ENCODE measurements around the gene PTPN2.
"Not testable (repeated sequence)": the region's sequence is repeated elsewhere in the genome, so short reads cannot be mapped to it uniquely, and the experiment has no call there.

Gene PTPN2

DNA sequence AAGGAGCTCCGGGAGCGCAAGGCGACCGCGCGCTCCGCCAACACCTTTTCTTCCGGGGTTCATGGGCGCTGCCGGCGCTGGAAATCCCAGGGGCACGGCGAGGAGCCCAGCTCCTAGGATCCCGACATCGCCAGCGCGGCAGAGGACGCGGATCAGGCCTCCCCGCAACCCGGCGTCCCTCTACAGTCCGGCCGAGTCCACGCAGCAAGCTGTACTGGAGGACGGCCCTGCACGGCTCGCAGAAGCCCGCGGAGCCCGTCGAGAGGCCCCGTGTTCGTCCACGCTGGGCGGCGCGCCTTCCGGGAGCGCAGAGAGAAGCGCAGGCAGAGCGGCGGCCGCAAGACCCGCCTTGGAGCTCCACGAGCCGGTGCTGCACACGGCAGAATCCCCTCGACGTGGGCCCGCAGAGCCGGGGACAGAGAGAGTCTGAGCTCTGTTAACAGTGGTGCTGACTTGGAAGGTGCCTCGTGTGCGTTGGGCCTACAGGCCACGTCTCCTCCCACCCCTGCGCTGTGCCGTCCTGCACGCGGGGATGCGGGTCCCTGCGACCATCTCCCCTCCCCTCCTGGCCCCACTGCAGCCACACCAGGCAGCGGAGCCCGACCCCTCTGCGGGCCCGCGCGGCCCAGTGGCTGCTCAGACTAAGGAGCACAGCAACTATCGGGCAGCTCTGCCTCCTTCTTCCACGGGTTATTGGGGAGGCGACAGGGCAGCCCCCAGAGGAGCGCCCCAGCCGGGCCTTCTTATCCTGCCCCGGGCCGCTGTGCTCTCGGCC, 28.1 kb upstream of the PTPN2 start:
- Histone ChIP-seq H3K27me3 (ENCODE audit: control insufficient read depth in 1 of 2, insufficient read depth in 2 of 2, low read length in 2 of 2) (peaks cover 13 to 24% of the 10 kb centered on the region in 2 donors), H3K27ac (ENCODE audit: low read length) (no peak overlapping the region), H3K4me3 (ENCODE audit: low read length in 2 of 2) (peak overlapping the region in 1 of 2 donors; percentile 32), H3K4me1 (ENCODE audit: control insufficient read depth, insufficient read depth, low read length) (peaks cover 6% of the 10 kb centered on the region), H3K9ac (ENCODE audit: low read length in 2 of 2) (no peak overlapping the region), H3K9me3 (ENCODE audit: control insufficient read depth in 2 of 2, low read length in 2 of 2) (no peaks in the 10 kb centered on the region), H3K36me3 (ENCODE audit: control insufficient read depth in 2 of 2, insufficient read depth in 2 of 2, low read length in 2 of 2) (no peaks in the 10 kb centered on the region)

DNA sequence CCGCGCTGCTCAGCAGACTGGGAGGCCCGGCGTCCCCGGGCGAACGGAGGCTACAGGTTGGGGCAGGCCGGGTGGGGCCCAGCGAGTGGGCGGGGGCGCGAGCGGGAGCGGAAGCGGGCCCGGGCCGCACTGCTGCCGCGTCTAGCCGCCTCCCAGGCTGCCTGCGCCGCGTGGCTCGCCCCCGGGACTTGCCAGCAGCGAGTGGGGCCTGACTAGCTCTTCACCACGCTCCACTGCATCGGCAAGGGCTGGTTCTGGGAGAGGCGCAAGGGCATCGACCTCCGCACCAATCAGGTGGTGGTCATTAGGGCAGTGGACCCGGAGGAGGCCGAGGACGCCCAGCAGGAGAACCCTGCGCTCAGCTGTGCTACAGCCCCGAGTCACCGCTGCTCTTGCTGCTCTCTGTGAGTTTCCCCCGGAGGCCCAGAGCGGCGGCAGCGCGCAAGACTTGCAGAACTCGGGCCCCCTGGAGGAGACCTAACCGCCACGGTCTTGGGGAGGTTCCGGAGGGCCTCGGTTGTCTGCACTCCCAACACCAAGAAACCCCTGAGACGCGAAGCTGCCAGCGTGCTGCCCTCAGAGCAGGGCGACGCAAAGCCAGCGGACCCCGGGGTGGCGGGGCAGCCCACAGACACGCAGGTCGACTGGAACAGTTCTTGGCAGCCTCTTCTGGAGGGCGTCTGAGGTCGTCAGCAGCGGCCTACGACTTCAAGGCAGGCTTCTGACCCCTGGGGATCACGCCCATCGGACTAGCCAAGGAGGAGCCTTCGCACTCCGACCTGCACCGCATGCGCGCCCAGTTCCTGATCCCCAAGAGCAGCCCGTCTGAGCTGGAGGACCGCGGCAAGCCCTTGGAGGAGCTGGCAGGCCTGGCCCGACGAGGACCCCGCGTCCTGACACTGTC, 27.2 kb upstream of the PTPN2 start:
- no peaks in the 10 kb centered on the region for H3K36me3 ChIP-seq (ENCODE audit: control insufficient read depth in 2 of 2, insufficient read depth in 2 of 2, low read length in 2 of 2)
- H3K4me1 ChIP-seq (ENCODE audit: control insufficient read depth, insufficient read depth, low read length): peaks cover 6% of the 10 kb centered on the region
- no peak overlapping the region for H3K27ac ChIP-seq (ENCODE audit: low read length)
- peak overlapping the region; percentile 32 to 64 for H3K4me3 ChIP-seq (ENCODE audit: low read length in 2 of 2)
- peaks cover 16 to 29% of the 10 kb centered on the region in 2 donors for H3K27me3 ChIP-seq (ENCODE audit: control insufficient read depth in 1 of 2, insufficient read depth in 2 of 2, low read length in 2 of 2)
- no peak overlapping the region for H3K9ac ChIP-seq (ENCODE audit: low read length in 2 of 2)
- H3K9me3 ChIP-seq (ENCODE audit: control insufficient read depth in 2 of 2, low read length in 2 of 2): no peaks in the 10 kb centered on the region

DNA sequence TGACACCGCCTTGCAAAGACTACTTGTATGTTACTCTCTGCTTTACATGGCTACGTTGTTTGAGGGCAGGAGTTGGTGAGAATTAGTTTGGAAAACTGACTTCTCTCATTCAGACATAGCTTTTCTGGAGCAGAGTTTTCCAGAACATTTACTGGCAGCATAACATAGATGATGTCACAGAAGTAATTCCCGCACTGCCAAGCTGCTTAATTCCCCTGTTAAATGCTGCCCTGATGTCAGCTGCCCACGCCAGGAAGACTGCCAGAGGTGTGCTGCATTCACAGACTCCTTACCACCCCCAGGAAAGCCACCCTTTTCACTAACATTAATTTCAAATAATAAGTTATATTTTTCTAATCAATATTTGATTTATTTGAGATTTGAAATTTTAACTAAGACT, 24.7 kb upstream of the PTPN2 start:
- peaks cover 6% of the 10 kb centered on the region for H3K4me1 ChIP-seq (ENCODE audit: control insufficient read depth, insufficient read depth, low read length)
- no peaks in the 10 kb centered on the region for H3K36me3 ChIP-seq (ENCODE audit: control insufficient read depth in 2 of 2, insufficient read depth in 2 of 2, low read length in 2 of 2)
- H3K9me3 ChIP-seq (ENCODE audit: control insufficient read depth in 2 of 2, low read length in 2 of 2): no peaks in the 10 kb centered on the region
- H3K27me3 ChIP-seq (ENCODE audit: control insufficient read depth in 1 of 2, insufficient read depth in 2 of 2, low read length in 2 of 2): peaks cover 18 to 29% of the 10 kb centered on the region in 2 donors
- H3K27ac ChIP-seq (ENCODE audit: low read length): no peak overlapping the region
- H3K4me3 ChIP-seq (ENCODE audit: low read length in 2 of 2): no peak overlapping the region
- H3K9ac ChIP-seq (ENCODE audit: low read length in 2 of 2): no peak overlapping the region

DNA sequence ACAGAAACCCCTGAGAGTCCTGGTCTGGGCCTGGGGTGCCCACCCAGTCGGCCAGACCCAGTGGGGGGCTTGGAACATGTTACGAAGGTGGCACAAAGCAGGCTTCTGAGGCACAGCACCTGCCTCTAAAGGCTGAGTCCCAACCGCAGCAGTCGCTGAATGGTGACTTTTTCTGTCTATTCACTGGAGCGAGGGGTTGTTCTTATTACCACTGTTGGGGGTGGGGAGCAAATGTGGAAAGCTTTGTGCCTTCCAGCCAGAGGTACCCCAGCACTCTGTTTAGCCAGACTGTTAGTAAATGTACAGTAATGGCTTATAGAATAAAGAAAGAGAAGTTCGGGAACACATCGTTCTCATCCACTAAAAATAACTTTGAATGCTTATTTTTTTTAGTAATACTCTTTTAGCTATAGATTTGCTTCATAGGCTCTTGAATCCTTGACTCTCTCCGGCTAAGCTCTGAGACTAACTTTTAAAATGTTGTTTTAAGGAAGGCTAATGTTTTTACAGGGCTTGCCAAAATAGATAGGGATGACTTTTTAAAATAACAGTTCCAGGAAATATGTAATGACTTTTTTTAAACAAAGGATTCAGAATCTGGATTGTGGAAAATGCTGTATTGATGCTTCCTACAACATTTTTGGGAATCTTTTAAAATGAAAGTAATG, 23.4 kb upstream of the PTPN2 start:
- Histone ChIP-seq H3K9ac (ENCODE audit: low read length in 2 of 2) (no peak overlapping the region), H3K4me3 (ENCODE audit: low read length in 2 of 2) (no peak overlapping the region), H3K4me1 (ENCODE audit: control insufficient read depth, insufficient read depth, low read length) (peaks cover 6% of the 10 kb centered on the region), H3K9me3 (ENCODE audit: control insufficient read depth in 2 of 2, low read length in 2 of 2) (no peaks in the 10 kb centered on the region), H3K27ac (ENCODE audit: low read length) (no peak overlapping the region), H3K27me3 (ENCODE audit: control insufficient read depth in 1 of 2, insufficient read depth in 2 of 2, low read length in 2 of 2) (peaks cover 18 to 28% of the 10 kb centered on the region in 2 donors), H3K36me3 (ENCODE audit: control insufficient read depth in 2 of 2, insufficient read depth in 2 of 2, low read length in 2 of 2) (no peaks in the 10 kb centered on the region)

DNA sequence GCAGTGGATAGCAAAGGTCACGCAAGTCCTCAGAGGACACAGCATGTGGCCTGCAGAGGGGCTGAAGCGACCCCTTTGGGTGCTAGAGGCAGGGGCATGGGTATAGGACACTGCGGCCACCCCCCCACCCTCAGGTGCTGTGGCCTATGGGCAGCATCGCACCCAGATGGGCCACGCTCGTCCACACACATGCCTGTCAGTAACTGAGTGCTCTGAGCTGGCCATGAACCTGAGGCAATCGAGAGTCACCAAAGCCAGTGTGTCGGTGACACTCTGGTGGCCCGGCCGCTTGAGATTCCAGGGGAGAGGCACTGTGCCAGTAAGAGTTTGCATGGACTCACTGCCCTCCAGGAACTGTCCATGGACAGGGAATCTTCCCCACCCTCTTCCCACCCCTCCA, 22.7 kb upstream of the PTPN2 start:
- no peak overlapping the region for H3K4me3 ChIP-seq (ENCODE audit: low read length in 2 of 2)
- H3K27me3 ChIP-seq (ENCODE audit: control insufficient read depth in 1 of 2, insufficient read depth in 2 of 2, low read length in 2 of 2): peaks cover 13 to 22% of the 10 kb centered on the region in 2 donors
- peaks cover 6% of the 10 kb centered on the region for H3K4me1 ChIP-seq (ENCODE audit: control insufficient read depth, insufficient read depth, low read length)
- no peak overlapping the region for H3K9ac ChIP-seq (ENCODE audit: low read length in 2 of 2)
- no peaks in the 10 kb centered on the region for H3K9me3 ChIP-seq (ENCODE audit: control insufficient read depth in 2 of 2, low read length in 2 of 2)
- no peak overlapping the region for H3K27ac ChIP-seq (ENCODE audit: low read length)
- no peaks in the 10 kb centered on the region for H3K36me3 ChIP-seq (ENCODE audit: control insufficient read depth in 2 of 2, insufficient read depth in 2 of 2, low read length in 2 of 2)

DNA sequence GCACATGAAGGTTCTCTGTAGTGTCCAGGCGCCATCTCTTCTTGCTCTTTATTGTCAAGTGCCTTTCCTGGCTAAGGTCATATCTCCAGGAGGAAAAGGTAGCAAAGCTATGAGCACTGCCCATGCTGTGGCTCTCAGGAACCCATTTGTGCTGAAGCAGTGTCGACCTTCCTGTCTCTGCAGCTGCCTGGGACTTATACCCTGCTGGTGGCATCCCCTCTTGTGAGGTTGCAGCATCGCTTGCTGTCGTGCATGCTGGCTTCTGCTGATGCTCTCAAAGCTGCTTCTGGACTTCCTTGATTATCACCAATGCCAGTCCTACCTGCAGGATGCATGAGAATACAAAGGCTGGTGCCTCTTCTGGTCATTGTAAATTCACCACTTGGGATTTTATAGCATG, 22.1 kb upstream of the PTPN2 start:
- H3K9me3 ChIP-seq (ENCODE audit: control insufficient read depth in 2 of 2, low read length in 2 of 2): no peaks in the 10 kb centered on the region
- no peak overlapping the region for H3K4me3 ChIP-seq (ENCODE audit: low read length in 2 of 2)
- H3K4me1 ChIP-seq (ENCODE audit: control insufficient read depth, insufficient read depth, low read length): peaks cover under 1% of the 10 kb centered on the region
- no peak overlapping the region for H3K27ac ChIP-seq (ENCODE audit: low read length)
- H3K9ac ChIP-seq (ENCODE audit: low read length in 2 of 2): no peak overlapping the region
- H3K27me3 ChIP-seq (ENCODE audit: control insufficient read depth in 1 of 2, insufficient read depth in 2 of 2, low read length in 2 of 2): peaks cover 8 to 15% of the 10 kb centered on the region in 2 donors
- H3K36me3 ChIP-seq (ENCODE audit: control insufficient read depth in 2 of 2, insufficient read depth in 2 of 2, low read length in 2 of 2): no peaks in the 10 kb centered on the region

DNA sequence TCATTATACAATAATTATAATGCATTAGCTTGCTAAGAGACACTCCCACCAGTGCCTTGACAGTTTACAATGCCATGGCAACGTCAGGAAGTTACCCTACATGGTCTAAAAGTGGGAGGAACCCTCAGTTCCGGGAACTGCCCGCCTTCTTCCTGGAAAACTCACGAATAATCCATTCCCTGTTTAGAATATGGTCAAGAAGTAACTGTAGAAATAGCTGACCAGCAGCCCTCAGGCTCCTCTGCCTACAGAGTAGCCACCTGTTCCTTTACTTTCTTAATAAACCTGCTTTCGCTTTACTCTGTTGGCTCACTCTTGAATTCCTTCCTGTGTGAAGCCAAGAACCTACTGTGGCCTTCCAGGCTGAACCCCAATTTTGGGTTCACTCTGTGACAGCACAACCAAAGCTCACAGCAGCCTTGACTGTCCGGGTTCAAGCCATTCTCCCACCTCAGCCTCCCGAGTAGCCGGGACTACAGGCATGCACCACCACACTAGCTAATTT, 20.0 kb upstream of the PTPN2 start:
- Histone ChIP-seq H3K4me3 (ENCODE audit: low read length in 2 of 2) (no peak overlapping the region), H3K4me1 (ENCODE audit: control insufficient read depth, insufficient read depth, low read length) (no peaks in the 10 kb centered on the region), H3K9me3 (ENCODE audit: control insufficient read depth in 2 of 2, low read length in 2 of 2) (no peaks in the 10 kb centered on the region), H3K9ac (ENCODE audit: low read length in 2 of 2) (no peak overlapping the region), H3K36me3 (ENCODE audit: control insufficient read depth in 2 of 2, insufficient read depth in 2 of 2, low read length in 2 of 2) (no peaks in the 10 kb centered on the region), H3K27ac (ENCODE audit: low read length) (no peak overlapping the region), H3K27me3 (ENCODE audit: control insufficient read depth in 1 of 2, insufficient read depth in 2 of 2, low read length in 2 of 2) (peaks cover 5 to 7% of the 10 kb centered on the region in 2 donors)

DNA sequence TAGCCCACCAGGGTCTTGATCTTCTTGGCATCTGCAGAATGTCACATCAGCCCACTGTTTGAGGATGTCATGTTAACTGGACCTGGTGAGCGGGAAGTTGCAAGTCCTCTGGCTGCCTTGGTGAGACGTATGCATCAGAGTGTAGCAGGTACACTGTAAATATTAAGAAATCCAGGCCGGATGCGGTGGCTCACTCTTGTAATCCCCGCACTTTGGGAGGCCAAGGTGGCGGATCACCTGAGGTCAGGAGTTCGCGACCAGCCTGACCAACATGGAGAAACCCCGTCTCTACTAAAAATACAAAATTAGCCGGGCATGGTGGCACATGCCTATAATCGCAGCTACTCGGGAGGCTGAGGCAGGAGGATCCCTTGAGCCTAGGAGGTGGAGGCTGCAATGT, 17.2 kb upstream of the PTPN2 start:
- H3K27me3 ChIP-seq (ENCODE audit: control insufficient read depth in 1 of 2, insufficient read depth in 2 of 2, low read length in 2 of 2); H3K4me1 ChIP-seq (ENCODE audit: control insufficient read depth, insufficient read depth, low read length); H3K4me3 ChIP-seq (ENCODE audit: low read length in 2 of 2); H3K9me3 ChIP-seq (ENCODE audit: control insufficient read depth in 2 of 2, low read length in 2 of 2); H3K27ac ChIP-seq (ENCODE audit: low read length); H3K36me3 ChIP-seq (ENCODE audit: control insufficient read depth in 2 of 2, insufficient read depth in 2 of 2, low read length in 2 of 2); H3K9ac ChIP-seq (ENCODE audit: low read length in 2 of 2): not testable (repeated sequence)

DNA sequence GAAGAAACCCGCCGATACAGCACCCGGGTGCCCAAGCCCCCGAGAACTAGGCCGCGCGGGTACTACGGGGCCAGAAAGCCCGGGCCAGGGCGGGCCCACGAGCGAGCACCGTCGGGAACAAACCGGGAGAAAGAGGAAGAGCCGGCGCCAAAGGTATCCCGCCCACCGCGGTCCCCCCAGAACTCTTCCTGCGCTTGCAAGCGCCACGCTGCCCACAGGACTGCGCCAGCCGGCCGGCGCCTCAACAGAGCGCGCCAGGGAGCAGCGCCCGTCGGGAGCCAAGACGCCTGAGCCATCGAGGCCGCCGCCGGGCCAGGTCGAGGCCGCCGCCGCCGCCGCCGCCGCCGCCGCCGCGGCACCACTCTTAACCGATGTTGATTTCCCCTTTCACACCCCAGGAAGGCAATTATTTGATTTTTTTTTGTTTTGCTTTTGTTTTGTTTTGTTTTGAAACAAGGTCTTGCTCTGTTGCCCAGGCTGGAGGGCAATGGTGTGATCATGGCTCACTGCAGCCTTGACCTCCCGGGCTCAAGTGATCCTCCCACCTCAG, 12.8 kb upstream of the PTPN2 start:
- H3K4me3 ChIP-seq (ENCODE audit: low read length in 2 of 2); H3K4me1 ChIP-seq (ENCODE audit: control insufficient read depth, insufficient read depth, low read length); H3K9me3 ChIP-seq (ENCODE audit: control insufficient read depth in 2 of 2, low read length in 2 of 2); H3K9ac ChIP-seq (ENCODE audit: low read length in 2 of 2); H3K27ac ChIP-seq (ENCODE audit: low read length); H3K36me3 ChIP-seq (ENCODE audit: control insufficient read depth in 2 of 2, insufficient read depth in 2 of 2, low read length in 2 of 2): not testable (repeated sequence)
- peaks cover 10 to 15% of the 10 kb centered on the region in 2 donors for H3K27me3 ChIP-seq (ENCODE audit: control insufficient read depth in 1 of 2, insufficient read depth in 2 of 2, low read length in 2 of 2)

DNA sequence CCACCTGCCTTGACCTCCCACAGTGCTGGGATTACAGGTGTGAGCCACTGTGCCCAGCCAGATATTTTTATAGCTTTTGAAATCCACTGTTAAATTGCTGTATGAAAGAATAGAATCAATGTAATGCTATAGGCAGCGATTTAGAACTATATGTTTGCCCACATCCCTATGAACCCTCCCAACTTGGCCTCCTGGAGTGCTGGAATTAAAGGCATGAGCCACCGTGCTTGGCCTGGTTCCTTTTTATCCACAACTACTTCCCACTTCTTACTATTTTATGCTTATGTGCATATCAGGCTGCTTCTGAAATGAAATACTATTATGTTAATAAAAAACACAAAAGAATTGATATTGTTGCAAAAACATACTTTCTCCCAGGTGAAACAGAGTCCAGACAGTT, 11.6 kb upstream of the PTPN2 start:
- no peak overlapping the region for H3K27ac ChIP-seq (ENCODE audit: low read length)
- H3K4me3 ChIP-seq (ENCODE audit: low read length in 2 of 2): no peak overlapping the region
- no peaks in the 10 kb centered on the region for H3K9me3 ChIP-seq (ENCODE audit: control insufficient read depth in 2 of 2, low read length in 2 of 2)
- peaks cover 10 to 15% of the 10 kb centered on the region in 2 donors for H3K27me3 ChIP-seq (ENCODE audit: control insufficient read depth in 1 of 2, insufficient read depth in 2 of 2, low read length in 2 of 2)
- no peaks in the 10 kb centered on the region for H3K36me3 ChIP-seq (ENCODE audit: control insufficient read depth in 2 of 2, insufficient read depth in 2 of 2, low read length in 2 of 2)
- H3K4me1 ChIP-seq (ENCODE audit: control insufficient read depth, insufficient read depth, low read length): no peaks in the 10 kb centered on the region
- no peak overlapping the region for H3K9ac ChIP-seq (ENCODE audit: low read length in 2 of 2)

All from stomach smooth muscle (tissue), 2 donors.